GM12865 (cell line): ENCODE data around the gene LRFN5.

Experiments
- DNase-seq: peaks from one replicate; pipeline ENCODE4 v3.0.0; 2010; ENCODE audit warnings: low read depth
- H3K4me3 ChIP-seq: 2 replicates; pipeline ENCODE4 v1.5.1; 2011; ENCODE audit warnings: mild to moderate bottlenecking, low read depth, low read length, control low read depth
- CTCF ChIP-seq: IDR thresholded peaks from 2 replicates; pipeline ENCODE4 v1.5.1; 2011; ENCODE audit warnings: low read length, control low read depth, low read depth, inconsistent platforms; ENCODE audit not compliant: insufficient read depth; ENCODE audit errors: missing control alignments

The LRFN5 gene

GRCh38 chr14:41824441-41824840 lies 217.8 kb downstream of the LRFN5 start:
- no peak for DNase-seq
- TF ChIP-seq CTCF = no peak
- no peak overlapping the region for H3K4me3 ChIP-seq

GRCh38 chr14:41825622-41826021 lies 218.9 kb downstream of the LRFN5 start:
- H3K4me3 ChIP-seq = no peak overlapping the region
- TF ChIP-seq CTCF = no peak
- no peak for DNase-seq

GRCh38 chr14:41830714-41831406 lies 224.2 kb downstream of the LRFN5 start:
- DNase-seq = no peak
- TF ChIP-seq CTCF = no peak
- no peak overlapping the region for H3K4me3 ChIP-seq

- TF ChIP-seq CTCF = no peak
Observed at GRCh38 chr14:41839661-41840060, 233.0 kb downstream of the LRFN5 start.

GRCh38 chr14:41859336-41859735 lies 252.7 kb downstream of the LRFN5 start:
- no peak overlapping the region for H3K4me3 ChIP-seq
- no peak for TF ChIP-seq CTCF
- no peak for DNase-seq

More at GRCh38 chr14:41839661-41840060, 233.0 kb downstream of the LRFN5 start:
- no peak overlapping the region for H3K4me3 ChIP-seq
- no peak for DNase-seq

- TF ChIP-seq CTCF = no peak
- DNase-seq = no peak
- no peak overlapping the region for H3K4me3 ChIP-seq
Observed at GRCh38 chr14:41860586-41860985, 253.9 kb downstream of the LRFN5 start.

- TF ChIP-seq CTCF = no peak
- DNase-seq = no peak
- no peak overlapping the region for H3K4me3 ChIP-seq
Observed at GRCh38 chr14:41865894-41866293, 259.2 kb downstream of the LRFN5 start.
